ENCODE measurements around the gene BAIAP2.

DNA sequence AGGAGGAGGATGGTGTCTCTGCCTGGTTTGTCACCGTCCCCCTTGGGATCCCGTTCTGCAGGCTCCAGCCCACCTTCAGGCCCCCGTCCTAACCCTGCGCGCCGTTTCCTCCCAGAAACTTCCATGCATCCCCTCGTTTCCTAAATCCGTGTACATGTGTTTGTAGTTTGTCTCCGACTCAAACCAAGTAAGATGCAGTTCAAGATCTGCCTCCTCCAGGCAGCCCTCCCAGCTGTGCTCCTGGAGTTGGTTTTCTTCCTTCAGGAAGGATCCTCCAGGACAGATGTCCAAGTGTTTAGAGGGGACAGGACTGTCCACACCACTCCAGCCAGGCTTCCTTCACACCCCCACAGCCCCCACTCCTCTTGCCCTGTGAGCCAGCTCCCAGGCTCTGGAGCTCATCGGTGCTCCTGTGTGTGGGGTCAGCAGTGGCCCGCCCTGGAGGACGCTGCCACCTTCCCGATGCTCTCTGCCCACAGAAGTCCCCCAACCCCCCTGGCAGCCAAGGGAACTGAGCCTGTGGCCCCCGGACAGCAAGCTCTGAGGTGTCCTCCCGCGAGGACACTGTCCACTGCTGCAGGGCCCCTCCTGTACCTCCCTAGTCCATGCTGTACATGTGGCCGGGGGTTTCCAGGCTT lies 11.3 kb downstream of the BAIAP2 start:
- TF ChIP-seq YY1 (IDR thresholded peaks at IDR 0.05; ENCODE audit: insufficient read depth, insufficient read length) (no peak), ZNF274 (IDR thresholded peaks at IDR 0.05; ENCODE audit: low read depth, low read length) (no peak), SUZ12 (IDR thresholded peaks at IDR 0.05; ENCODE audit: extremely low read depth, insufficient read depth, insufficient read length) (no peak)
